PC-3 (cell line): ENCODE results near the gene BPIFA3.
A peak's percentile ranks its signal among the peaks of the same experiment; 100 is the strongest.

Experiments
- CTCF ChIP-seq: fragments of 300-600 bp; sonication (generic); conservative IDR thresholded peaks from 2 replicates; pipeline ENCODE4 v1.5.1; 2017; ENCODE audit warnings: antibody characterized with exemption, low read depth, mild to moderate bottlenecking, low read length
- EZH2 ChIP-seq: fragments of 300-600 bp; sonication (generic); IDR thresholded peaks from one replicate; pipeline ENCODE4 v1.6.1; 2017; ENCODE audit warnings: antibody characterized with exemption, mild to moderate bottlenecking, low read length; ENCODE audit not compliant: unreplicated experiment
- EZH2phosphoT487 ChIP-seq: fragments of 300-600 bp; sonication (generic); IDR thresholded peaks from 2 replicates; pipeline ENCODE4 v1.6.1; 2018; ENCODE audit warnings: mild to moderate bottlenecking, antibody characterized with exemption, low read length, borderline replicate concordance

GRCh38 chr20:33181482-33182093, 35.6 kb upstream of the BPIFA3 start:
- peak; percentile 19; the same call in 1 of the 2 replicates for TF ChIP-seq CTCF
- no peak for TF ChIP-seq EZH2
- no peak for TF ChIP-seq EZH2phosphoT487
